AG20443 (cell line): Measurements from ENCODE around the gene FABP1.

Source experiments
- DNase-seq: peaks from one replicate; pipeline ENCODE4 v3.0.0; 2012; ENCODE audit warnings: low spot score, mixed read lengths

The FABP1 gene

GRCh38 chr2:88127888-88128653 lies at the start of gene FABP1:
Gene FABP1 (minus strand): TSS chr2:88128062. CDS start chr2:88128017, 45 bp downstream.
- DNase-seq = no peak

- DNase-seq = peak; percentile 44
Measured at GRCh38 chr2:88177556-88177955, 49.7 kb upstream of the FABP1 start.

- DNase-seq = no peak
Measured at GRCh38 chr2:88176352-88176984, 48.6 kb upstream of the FABP1 start.

GRCh38 chr2:88172882-88173281 lies 45.0 kb upstream of the FABP1 start:
- DNase-seq = peak; percentile 2

- peak; percentile 4 for DNase-seq
Measured at GRCh38 chr2:88171966-88172365, 44.1 kb upstream of the FABP1 start.

- no peak for DNase-seq
Measured at GRCh38 chr2:88170472-88170892, 42.6 kb upstream of the FABP1 start.

- DNase-seq = peak; percentile 0
Measured at GRCh38 chr2:88168386-88168785, 40.5 kb upstream of the FABP1 start.

GRCh38 chr2:88167740-88168139 lies 39.9 kb upstream of the FABP1 start:
- no peak for DNase-seq

GRCh38 chr2:88165332-88166003 lies 37.6 kb upstream of the FABP1 start:
- peak; percentile 3 for DNase-seq

GRCh38 chr2:88161446-88162244 lies 33.8 kb upstream of the FABP1 start:
- no peak for DNase-seq

GRCh38 chr2:88160517-88160916 lies 32.7 kb upstream of the FABP1 start:
- DNase-seq = no peak

GRCh38 chr2:88159955-88160415 lies 32.1 kb upstream of the FABP1 start:
- DNase-seq = peak; percentile 78

GRCh38 chr2:88159481-88159880 lies 31.6 kb upstream of the FABP1 start:
- no peak for DNase-seq

- no peak for DNase-seq
Measured at GRCh38 chr2:88148929-88149438, 21.1 kb upstream of the FABP1 start.

- no peak for DNase-seq
Measured at GRCh38 chr2:88147145-88147544, 19.3 kb upstream of the FABP1 start.

- DNase-seq = no peak
Measured at GRCh38 chr2:88146590-88146989, 18.7 kb upstream of the FABP1 start.

GRCh38 chr2:88144914-88145497 lies 17.1 kb upstream of the FABP1 start:
- no peak for DNase-seq

- no peak for DNase-seq
Measured at GRCh38 chr2:88144271-88144670, 16.4 kb upstream of the FABP1 start.

GRCh38 chr2:88141952-88142351 lies 14.1 kb upstream of the FABP1 start:
- DNase-seq = no peak

- DNase-seq = no peak
Measured at GRCh38 chr2:88139804-88140203, 11.9 kb upstream of the FABP1 start.

- DNase-seq = peak; percentile 0
Measured at GRCh38 chr2:88139203-88139702, 11.4 kb upstream of the FABP1 start.
